ENCODE measurements around the gene NPIPB9.

Gene NPIPB9

GRCh38 chr16:28821874-28822519 lies 70.4 kb downstream of the NPIPB9 start:
- peak overlapping the region; percentile 98 for H3K27ac ChIP-seq
- DNase-seq (ENCODE audit: low read depth, low spot score) = no peak
